SIG-M5 (cell line): ENCODE results near the gene SAMM50.

Experiments used
- DNase-seq: peaks from one replicate; lab custom pipeline; 2025; lab: John Stamatoyannopoulos, UW

SAMM50 gene

DNA sequence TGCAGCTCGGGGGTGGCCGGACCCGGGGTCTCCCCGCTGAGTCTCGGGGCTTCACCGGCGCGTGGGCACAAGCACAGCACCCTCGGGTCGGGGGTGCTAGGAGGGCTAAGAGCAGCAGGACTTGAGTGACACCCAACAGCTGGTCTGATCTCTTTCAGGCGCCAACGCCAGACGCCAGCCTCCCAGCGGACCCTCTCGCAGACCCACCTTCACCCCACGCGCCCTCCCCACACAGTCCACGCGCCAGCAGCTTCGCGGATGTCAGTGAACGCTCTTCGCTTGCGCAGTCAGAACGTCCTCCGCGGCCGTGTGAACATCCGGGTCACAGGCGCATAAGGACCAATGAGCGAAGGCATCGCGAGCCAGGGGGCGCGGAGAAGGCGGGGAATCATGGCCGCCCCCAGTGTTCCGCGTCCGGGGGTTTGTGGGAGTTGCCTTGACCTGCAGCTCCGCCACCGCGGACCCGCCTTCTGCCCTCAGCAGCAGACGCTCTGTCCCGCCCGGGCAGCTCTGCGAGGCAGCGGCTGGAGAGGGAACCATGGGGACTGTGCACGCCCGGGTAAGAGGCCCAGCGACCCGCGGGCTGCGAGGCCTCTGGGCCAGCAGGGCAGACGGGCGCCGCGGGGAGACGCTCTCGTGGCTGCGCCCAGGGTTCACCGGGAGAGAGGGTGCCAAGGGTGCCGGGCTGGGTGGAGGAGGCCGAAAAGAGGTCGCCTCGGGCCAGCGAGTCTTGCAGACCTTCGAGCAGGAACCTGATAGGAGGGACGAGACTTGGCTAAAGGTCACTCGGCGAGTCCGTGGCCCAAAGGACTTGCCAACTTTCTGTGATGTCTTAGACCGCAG lies at the start of gene SAMM50:
Gene SAMM50, plus strand, starts transcription at position 403 of the 843 bp plus-strand sequence. Its CDS starts 136 bp downstream, at position 539.
- DNase-seq = peak; percentile 38

DNA sequence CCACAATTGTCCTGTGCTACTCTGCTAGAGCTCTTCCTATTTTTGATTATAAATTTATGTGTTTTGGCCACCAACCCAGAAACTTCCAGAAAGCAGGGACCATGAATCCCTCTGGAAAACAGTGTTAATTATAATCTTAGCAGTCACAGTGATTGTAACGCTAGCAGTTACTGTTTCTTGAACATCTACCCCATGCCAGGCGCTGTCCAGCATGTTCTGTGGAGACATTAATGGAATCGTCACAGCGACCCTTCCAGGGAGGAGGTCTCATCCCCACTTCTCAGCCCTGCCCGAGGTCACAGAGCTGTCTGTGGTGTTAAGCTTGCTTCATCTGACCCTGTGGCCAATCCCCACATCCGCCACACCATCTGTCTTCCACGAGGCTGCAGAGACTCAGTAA lies 49.6 kb upstream of the SAMM50 start:
- DNase-seq = no peak

GRCh38 chr22:43909708-43910107 lies 45.5 kb upstream of the SAMM50 start:
- no peak for DNase-seq

- no peak for DNase-seq
Measured at GRCh38 chr22:43910178-43910695, 45.0 kb upstream of the SAMM50 start.

DNA sequence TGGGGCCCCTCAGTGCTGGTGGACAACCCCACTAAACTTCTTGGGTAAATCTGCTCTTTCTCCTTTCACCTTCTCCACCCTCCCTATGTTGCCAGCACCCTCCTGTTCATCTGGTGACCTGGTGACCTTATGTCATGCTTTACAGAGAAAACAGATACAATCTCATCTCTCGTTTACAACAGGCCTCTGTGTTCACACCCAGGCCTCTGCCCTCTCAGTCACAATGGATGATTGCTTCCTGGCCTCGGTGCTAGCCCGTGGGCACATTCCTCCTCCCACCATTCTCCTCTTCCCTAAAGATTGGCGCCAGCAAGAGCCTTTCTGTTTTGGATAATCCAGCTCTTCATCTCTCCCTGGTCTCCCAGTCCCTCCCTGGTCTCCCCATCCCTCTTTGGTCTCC lies 43.9 kb upstream of the SAMM50 start:
- no peak for DNase-seq

GRCh38 chr22:43917521-43917920 lies 37.7 kb upstream of the SAMM50 start:
- DNase-seq = no peak

- no peak for DNase-seq
Measured at GRCh38 chr22:43919106-43919973, 35.9 kb upstream of the SAMM50 start.

DNA sequence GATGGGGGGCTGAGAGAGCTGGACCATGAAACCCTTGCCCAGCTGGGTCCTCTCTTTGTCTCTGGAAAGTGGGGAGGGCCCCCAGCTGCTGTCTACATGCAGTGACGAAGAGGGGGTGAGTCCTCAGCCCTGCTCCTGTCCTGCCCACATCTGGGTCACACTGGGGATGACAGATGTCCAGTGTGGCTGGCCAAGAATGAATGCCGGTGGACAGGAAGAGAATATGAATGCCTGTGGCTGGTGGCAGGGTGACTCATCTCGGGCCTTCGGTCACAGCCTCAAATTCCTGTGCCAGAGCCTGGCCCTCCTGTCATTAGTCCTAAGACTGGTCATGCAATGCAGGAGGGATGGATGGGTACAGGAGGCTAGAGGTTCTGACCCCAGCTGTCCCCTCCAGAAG lies 33.9 kb upstream of the SAMM50 start:
- no peak for DNase-seq

- DNase-seq = no peak
Measured at GRCh38 chr22:43922123-43922522, 33.1 kb upstream of the SAMM50 start.

DNA sequence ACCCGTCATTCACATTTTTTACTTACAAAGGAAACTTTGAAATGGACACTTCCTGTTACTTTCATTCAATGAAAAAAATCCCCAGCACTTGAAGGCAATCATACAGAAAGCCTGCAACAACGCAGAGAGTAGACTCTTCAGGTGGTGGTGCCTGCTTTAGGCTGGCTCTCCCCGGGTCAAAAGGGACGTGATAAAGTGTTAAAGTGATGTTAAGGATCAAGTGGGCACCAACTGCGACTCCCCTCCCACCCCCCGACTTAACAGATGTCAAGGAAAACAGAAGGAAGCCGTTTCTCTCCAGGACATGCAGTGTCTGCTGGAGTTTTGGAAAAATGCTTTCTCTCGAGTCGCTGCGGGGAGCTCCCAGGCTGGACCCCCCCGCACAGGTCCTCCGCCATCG lies 32.1 kb upstream of the SAMM50 start:
- no peak for DNase-seq

DNA sequence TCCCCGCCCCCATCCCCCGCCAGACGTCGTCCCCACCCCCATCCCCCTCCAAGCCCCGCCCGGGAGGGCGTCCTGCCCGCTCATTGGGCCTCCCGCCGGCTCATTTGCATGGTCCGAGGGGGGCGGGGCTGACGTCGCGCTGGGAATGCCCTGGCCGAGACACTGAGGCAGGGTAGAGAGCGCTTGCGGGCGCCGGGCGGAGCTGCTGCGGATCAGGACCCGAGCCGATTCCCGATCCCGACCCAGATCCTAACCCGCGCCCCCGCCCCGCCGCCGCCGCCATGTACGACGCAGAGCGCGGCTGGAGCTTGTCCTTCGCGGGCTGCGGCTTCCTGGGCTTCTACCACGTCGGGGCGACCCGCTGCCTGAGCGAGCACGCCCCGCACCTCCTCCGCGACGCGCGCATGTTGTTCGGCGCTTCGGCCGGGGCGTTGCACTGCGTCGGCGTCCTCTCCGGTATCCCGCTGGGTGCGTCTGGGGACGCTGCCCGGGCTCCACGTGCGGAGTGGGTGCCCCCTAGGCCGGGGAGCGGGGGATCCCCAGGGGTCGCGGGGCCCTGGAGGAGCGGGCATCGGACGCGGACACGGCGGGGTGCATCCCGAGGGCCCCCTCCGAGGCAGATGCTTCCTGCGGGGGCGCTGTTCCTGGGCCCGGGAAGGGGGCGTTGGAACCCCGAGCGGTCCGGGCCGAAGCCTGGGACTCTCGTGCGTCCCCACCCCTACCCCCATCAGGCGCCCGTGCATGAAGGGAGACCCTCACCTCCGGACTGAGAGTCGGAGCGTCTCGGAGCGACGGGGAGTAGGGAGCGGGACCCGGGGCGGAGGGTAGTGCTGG lies 31.4 kb upstream of the SAMM50 start, which contains the start of gene PNPLA3:
Gene PNPLA3, plus strand, starts transcription at position 175 of the 834 bp plus-strand sequence. Its CDS starts 107 bp downstream, at position 282.
- no peak for DNase-seq

GRCh38 chr22:43924877-43925276 lies 30.4 kb upstream of the SAMM50 start:
- no peak for DNase-seq

DNA sequence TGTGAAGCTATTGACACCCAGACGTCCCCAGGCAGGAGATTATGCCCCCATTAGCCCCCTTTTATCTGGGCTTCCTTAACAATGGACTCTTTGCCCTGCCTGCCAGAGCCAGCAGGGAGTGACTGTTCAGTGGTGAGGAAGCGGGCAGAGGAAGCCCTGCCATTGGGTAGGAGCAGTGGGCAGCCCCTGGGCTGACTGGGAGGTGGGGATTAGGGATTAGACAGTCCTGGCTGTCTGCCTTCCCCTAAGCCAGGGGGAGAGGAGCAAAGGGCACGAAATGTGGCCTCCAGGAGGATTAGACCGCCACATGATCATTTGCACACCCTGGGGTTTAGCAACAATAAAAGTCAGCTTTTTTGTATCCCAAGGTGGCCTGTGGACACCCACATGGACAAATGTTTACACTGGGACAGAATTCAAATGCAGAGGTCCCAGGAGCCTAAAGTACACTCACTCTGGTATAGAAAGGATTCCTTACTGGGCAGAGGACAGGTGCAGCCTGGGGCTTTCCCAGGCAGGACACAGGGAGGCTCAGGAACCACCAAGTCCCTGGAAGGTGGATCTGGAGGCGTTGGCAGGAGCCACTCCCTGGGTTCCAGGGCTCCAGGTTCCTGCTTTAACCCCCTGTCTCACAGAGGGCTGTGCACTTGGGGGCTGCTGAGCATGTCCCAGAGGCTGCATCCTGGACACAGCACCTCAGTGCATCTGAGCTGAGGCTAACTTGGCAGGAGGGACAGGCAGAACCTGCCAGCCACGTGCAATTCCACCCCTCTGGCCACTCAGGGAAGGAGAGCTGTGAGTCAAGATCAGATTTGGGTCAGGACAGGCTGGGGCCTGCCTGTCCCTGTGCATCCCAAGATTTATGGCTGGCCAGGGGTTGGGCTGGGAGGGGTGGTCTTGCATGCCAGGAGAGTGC lies 29.6 kb upstream of the SAMM50 start:
- DNase-seq = no peak

- no peak for DNase-seq
Measured at GRCh38 chr22:43926349-43926710, 28.9 kb upstream of the SAMM50 start.

- no peak for DNase-seq
Measured at GRCh38 chr22:43928468-43928867, 26.8 kb upstream of the SAMM50 start.

- DNase-seq = no peak
Measured at GRCh38 chr22:43928908-43929307, 26.3 kb upstream of the SAMM50 start.

GRCh38 chr22:43931771-43932170 lies 23.5 kb upstream of the SAMM50 start:
- no peak for DNase-seq

GRCh38 chr22:43941449-43941848 lies 13.8 kb upstream of the SAMM50 start:
- no peak for DNase-seq

GRCh38 chr22:43944670-43945430 lies 10.4 kb upstream of the SAMM50 start:
- no peak for DNase-seq
